A549 (cell line): ENCODE results near the gene PRKACG. TPM values are rescaled to one million over a fixed set of nuclear protein-coding genes. Genes with fewer than 3 reads are reported as not detected.

Source experiments
- ATAC-seq, 2 experiments: fragments of 200-7000 bp in 1 of 2; fragments of >200 bp in 1 of 2; cut with Nextera tagmentation in 1 of 2; cut with Tn5 transposase in 1 of 2; 3 replicates each; pipeline versions ENCODE4 v1.8.0 to v1.9.1; 2018 to 2020; ENCODE audit warnings: mild to moderate bottlenecking in 1 of 2, moderate library complexity in 1 of 2
- CTCF ChIA-PET: fragments of 300-600 bp; sonication (Branson Sonifier 250); formaldehyde crosslinking; extraction: SDS; loops from one replicate; lab custom pipeline; 2021; ENCODE audit warnings: antibody characterized with exemption, inconsistent platforms; lab: Yijun Ruan, JAX
- POLR2A ChIA-PET: fragments of 350-600 bp; formaldehyde crosslinking; extraction: SDS; loops from one replicate; lab custom pipeline; 2021; ENCODE audit warnings: antibody characterized with exemption, inconsistent platforms; lab: Yijun Ruan, JAX
- DNase-seq, 2 experiments: peaks; one replicate each; pipeline versions ENCODE4 v3.0.0 to v3.0.0-alpha.2; 2011 to 2016; ENCODE audit warnings: low read depth in 1 of 2, low spot score in 1 of 2
- FAIRE-seq: peaks from 2 replicates; lab custom pipeline; 2011; peaks lifted over from hg19 to GRCh38; lab: Jason Lieb, UNC
- H3K27ac ChIP-seq, 2 experiments: fragments of >200 bp; sonication (Bioruptor Twin); formaldehyde crosslinking; 3 replicates each; pipeline ENCODE4 v1.5.1; 2016 to 2017
- H3K4me1 ChIP-seq: fragments of >200 bp; sonication (Bioruptor Twin); formaldehyde crosslinking; 3 replicates; pipeline ENCODE4 v1.6.1; 2016
- H3K4me2 ChIP-seq: fragments of >200 bp; sonication (Bioruptor Twin); formaldehyde crosslinking; 3 replicates; pipeline ENCODE4 v1.6.1; 2016
- H3K4me3 ChIP-seq: fragments of >200 bp; sonication (Bioruptor Twin); formaldehyde crosslinking; 3 replicates; pipeline ENCODE4 v1.5.1; 2016
- H3K9me3 ChIP-seq: fragments of >200 bp; sonication (Bioruptor Twin); formaldehyde crosslinking; 3 replicates; pipeline ENCODE4 v1.6.1; 2016
- ATOH8 ChIP-seq: fragments of 250-450 bp; sonication (Bioruptor Pico); IDR thresholded peaks from 2 replicates; pipeline ENCODE4 v1.5.0; 2020; ENCODE audit warnings: low read depth, mild to moderate bottlenecking, moderate library complexity
- CBX8 ChIP-seq: fragments of 200-600 bp; sonication (generic); IDR thresholded peaks from 2 replicates; pipeline ENCODE4 v1.6.1; 2016
- EHF ChIP-seq: fragments of 250-450 bp; sonication (Bioruptor Pico); IDR thresholded peaks from 2 replicates; pipeline ENCODE4 v1.5.0; 2020; ENCODE audit warnings: mild to moderate bottlenecking
- ESRRA ChIP-seq: fragments of 150-350 bp; IDR thresholded peaks from 2 replicates; pipeline ENCODE4 v1.6.1; 2014; ENCODE audit warnings: mild to moderate bottlenecking, low read length, borderline replicate concordance
- FOSB ChIP-seq: fragments of 250-450 bp; sonication (Bioruptor Pico); IDR thresholded peaks from 2 replicates; pipeline ENCODE4 v1.5.0; 2020; ENCODE audit warnings: mild to moderate bottlenecking, moderate library complexity
- HMGXB4 ChIP-seq: fragments of 250-450 bp; sonication (Bioruptor Pico); IDR thresholded peaks from 2 replicates; pipeline ENCODE4 v1.5.0; 2021; ENCODE audit warnings: mild to moderate bottlenecking, moderate library complexity, borderline replicate concordance
- HOXA7 ChIP-seq: fragments of 250-450 bp; sonication (Bioruptor Pico); IDR thresholded peaks from 2 replicates; pipeline ENCODE4 v1.5.0; 2020; ENCODE audit warnings: mild to moderate bottlenecking, moderate library complexity
- HOXB13 ChIP-seq: fragments of 250-450 bp; sonication (Bioruptor Pico); IDR thresholded peaks from 2 replicates; pipeline ENCODE4 v1.5.0; 2020; ENCODE audit warnings: low read depth, mild to moderate bottlenecking, moderate library complexity
- MYC ChIP-seq: IDR thresholded peaks from 2 replicates; pipeline ENCODE4 v1.6.1; 2012; ENCODE audit warnings: mild to moderate bottlenecking, inconsistent platforms, low read length, improper control_type of control experiment, borderline replicate concordance
- PHF8 ChIP-seq: fragments of 200-600 bp; sonication (generic); IDR thresholded peaks from 2 replicates; pipeline ENCODE4 v1.6.1; 2016; ENCODE audit warnings: low read depth, mild to moderate bottlenecking, antibody characterized with exemption, moderate library complexity, borderline replicate concordance
- POLR2A ChIP-seq: IDR thresholded peaks from 2 replicates; pipeline ENCODE4 v1.6.1; 2012; ENCODE audit warnings: mild to moderate bottlenecking, low read length
- REST ChIP-seq: fragments of 200-600 bp; sonication (generic); IDR thresholded peaks from 2 replicates; pipeline ENCODE4 v1.6.1; 2016; ENCODE audit warnings: antibody characterized with exemption, mild to moderate bottlenecking, moderate library complexity
- RNF2 ChIP-seq: fragments of 200-600 bp; sonication (generic); IDR thresholded peaks from 2 replicates; pipeline ENCODE4 v1.6.1; 2016; ENCODE audit warnings: low read depth, mild to moderate bottlenecking, antibody characterized with exemption, moderate library complexity, borderline replicate concordance
- ZC3H11A ChIP-seq: fragments of 450-650 bp; IDR thresholded peaks from 2 replicates; pipeline ENCODE4 v1.6.1; 2014; ENCODE audit warnings: antibody characterized with exemption, mild to moderate bottlenecking
- ZFP36 ChIP-seq: fragments of 450-650 bp; IDR thresholded peaks from 2 replicates; pipeline ENCODE4 v1.6.1; 2014; ENCODE audit warnings: borderline replicate concordance; ENCODE audit not compliant: partially characterized antibody
- WGBS: methylation state at CpG from one replicate; pipeline ENCODE4 v1.1.6; 2017; ENCODE audit errors: missing lambda C conversion rate; 5-methylcytosine and 5-hydroxymethylcytosine counted together
- polyA plus RNA-seq, 4 experiments: library from polyadenylated mRNA; depleted of rRNA in 3 of 4; stranded (reverse); fragments of >200 nt; fragmentation: RNase III in 1 of 4; extraction: RNeasy Plus Mini Kit Qiagen cat#74134 plus additional on column Dnase treatment in 1 of 4; gene quantifications; 2 replicates in 3 of 4; 3 replicates in 1 of 4; pipeline ENCODE4 v1.2.3, GENCODE V29; 2011 to 2017
- TF ChIP-seq, protein P1 (sequence below): fragments of 450-650 bp; IDR thresholded peaks from 2 replicates; pipeline ENCODE4 v1.6.1; 2014; ENCODE audit warnings: antibody characterized with exemption

PRKACG gene
- polyA plus RNA-seq, 2 of the 4 experiments (the other 2 are of a cell fraction): not detected

GRCh38 chr9:69060766-69061165 lies 46.9 kb upstream of the PRKACG start:
- POLR2A ChIA-PET: no interaction called here
- Histone ChIP-seq H3K9me3 (no peaks in the 10 kb centered on the region), H3K4me1 (no peaks in the 10 kb centered on the region)
- no peak for DNase-seq
- TF ChIP-seq, protein P1, sequence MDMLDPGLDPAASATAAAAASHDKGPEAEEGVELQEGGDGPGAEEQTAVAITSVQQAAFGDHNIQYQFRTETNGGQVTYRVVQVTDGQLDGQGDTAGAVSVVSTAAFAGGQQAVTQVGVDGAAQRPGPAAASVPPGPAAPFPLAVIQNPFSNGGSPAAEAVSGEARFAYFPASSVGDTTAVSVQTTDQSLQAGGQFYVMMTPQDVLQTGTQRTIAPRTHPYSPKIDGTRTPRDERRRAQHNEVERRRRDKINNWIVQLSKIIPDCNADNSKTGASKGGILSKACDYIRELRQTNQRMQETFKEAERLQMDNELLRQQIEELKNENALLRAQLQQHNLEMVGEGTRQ: no peak
- no peak for TF ChIP-seq PHF8
- no peak for TF ChIP-seq REST
- TF ChIP-seq HOXB13 (CRISPR knock-in tag): no peak
- no peak for TF ChIP-seq HOXA7 (CRISPR knock-in tag)
- no peak for TF ChIP-seq RNF2
- TF ChIP-seq ESRRA: no peak
- no peak for TF ChIP-seq EHF (CRISPR knock-in tag)
- no peak for TF ChIP-seq ZC3H11A
- TF ChIP-seq FOSB (CRISPR knock-in tag): no peak
- no peak for TF ChIP-seq POLR2A
- no peak for TF ChIP-seq ATOH8 (CRISPR knock-in tag)
- TF ChIP-seq, all 56 proteins: peak for 0
- Histone ChIP-seq H3K4me2 (no peak overlapping the region), H3K4me3 (no peak overlapping the region), H3K27ac (no peak overlapping the region)
- FAIRE-seq: no peak
- no peak for ATAC-seq
- 53% methylated on average over 1 of the region's 1 CpG for WGBS
- CTCF ChIA-PET: interaction anchor here (3.5 kb wide), 1 partner anchor 134 kb away, joined by 20 read pairs; no protein-coding TSS in a partner anchor

- H3K4me2 ChIP-seq: no peak overlapping the region
- WGBS: 100% methylated on average over 2 of the region's 2 CpGs
- POLR2A ChIA-PET: no interaction called here
Measured at GRCh38 chr9:69058101-69058500, 44.2 kb upstream of the PRKACG start.

More at GRCh38 chr9:69058101-69058500, 44.2 kb upstream of the PRKACG start:
- TF ChIP-seq HMGXB4 (CRISPR knock-in tag): no peak
- no peak for TF ChIP-seq ZFP36
- TF ChIP-seq CBX8: no peak
- no peak for TF ChIP-seq MYC
- no peak overlapping the region for H3K4me3 ChIP-seq
- ATAC-seq (no peak), FAIRE-seq (no peak), DNase-seq (no peak)
- H3K9me3 ChIP-seq: no peaks in the 10 kb centered on the region
- CTCF ChIA-PET: interaction anchor here (0.8 to 9.8 kb wide), 2 partner anchors 22 to 137 kb away, joined by 4 to 237 read pairs; no protein-coding TSS in a partner anchor
- H3K27ac ChIP-seq: no peak overlapping the region
- H3K4me1 ChIP-seq: no peaks in the 10 kb centered on the region
